ENCODE results near the gene KCNAB3. TPM values are rescaled to one million over a fixed set of nuclear protein-coding genes. Genes with fewer than 3 reads are reported as not detected.

Gene KCNAB3
- total RNA-seq, 1 donor from 2014 or later = 2.6 TPM

DNA sequence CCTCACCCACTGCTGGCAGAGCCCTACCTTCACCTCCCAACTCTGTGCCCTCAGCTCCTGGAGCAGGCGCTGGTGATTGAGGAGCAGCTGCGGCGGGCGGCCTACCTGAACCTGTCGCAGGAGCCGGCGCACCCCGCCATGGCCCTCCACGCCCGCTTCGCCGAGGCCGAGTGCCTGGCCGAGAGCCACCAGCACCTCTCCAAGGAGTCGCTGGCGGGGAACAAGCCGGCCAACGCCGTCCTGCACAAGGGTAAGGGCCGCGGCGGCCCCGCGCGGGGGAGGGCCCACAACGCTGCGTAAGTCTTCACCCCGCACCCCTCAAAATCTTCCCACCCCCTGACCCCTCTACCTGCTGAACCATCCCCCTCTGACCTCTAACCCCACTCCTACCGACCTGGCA is 20.6 kb downstream of the KCNAB3 start:
- H3K36me3 Mint-ChIP-seq (ENCODE audit: unreplicated experiment) = peaks cover 63% of the 10 kb centered on the region
- TF ChIP-seq CTCF (IDR thresholded peaks at IDR 0.05) = no peak
- H3K4me1 Mint-ChIP-seq (ENCODE audit: unreplicated experiment) = no peaks in the 10 kb centered on the region
- H3K27me3 Mint-ChIP-seq (ENCODE audit: unreplicated experiment) = no peaks in the 10 kb centered on the region
- no peak overlapping the region for H3K4me3 Mint-ChIP-seq (ENCODE audit: unreplicated experiment)
- no peaks in the 10 kb centered on the region for H3K9me3 Mint-ChIP-seq (ENCODE audit: unreplicated experiment)
- no peak overlapping the region for H3K27ac Mint-ChIP-seq (ENCODE audit: unreplicated experiment)
- no peak for DNase-seq (ENCODE audit: extremely low spot score, unreplicated experiment)

GRCh38 chr17:7903154-7904103 is 26.2 kb downstream of the KCNAB3 start:
- H3K27ac Mint-ChIP-seq (ENCODE audit: unreplicated experiment) = no peak overlapping the region
- H3K36me3 Mint-ChIP-seq (ENCODE audit: unreplicated experiment) = peaks cover 82% of the 10 kb centered on the region
- no peak overlapping the region for H3K4me3 Mint-ChIP-seq (ENCODE audit: unreplicated experiment)
- TF ChIP-seq CTCF (IDR thresholded peaks at IDR 0.05) = no peak
- DNase-seq (ENCODE audit: extremely low spot score, unreplicated experiment) = no peak
- no peaks in the 10 kb centered on the region for H3K27me3 Mint-ChIP-seq (ENCODE audit: unreplicated experiment)
- H3K9me3 Mint-ChIP-seq (ENCODE audit: unreplicated experiment) = no peaks in the 10 kb centered on the region
- H3K4me1 Mint-ChIP-seq (ENCODE audit: unreplicated experiment) = no peaks in the 10 kb centered on the region

DNA sequence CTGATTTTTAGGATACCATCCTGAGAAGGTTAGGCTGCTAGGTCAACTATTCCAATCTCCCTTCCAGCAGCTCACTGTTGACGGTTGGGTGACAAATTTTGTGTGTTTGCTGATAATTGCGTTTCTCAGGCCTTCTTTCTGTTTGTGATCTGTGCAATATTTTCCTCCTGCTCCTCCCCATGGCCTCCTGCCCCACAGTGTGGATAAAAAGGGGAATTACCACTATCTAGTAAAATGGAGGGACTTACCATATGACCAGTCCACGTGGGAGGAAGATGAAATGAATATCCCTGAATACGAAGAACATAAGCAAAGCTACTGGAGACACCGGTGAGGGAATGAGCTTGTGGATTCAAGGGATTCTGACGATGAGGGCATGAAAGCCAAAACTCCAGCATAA is 31.9 kb downstream of the KCNAB3 start:
- TF ChIP-seq CTCF (IDR thresholded peaks at IDR 0.05) = peak; percentile 41
- DNase-seq (ENCODE audit: extremely low spot score, unreplicated experiment) = no peak
- Mint-ChIP-seq H3K27me3 (ENCODE audit: unreplicated experiment) (no peaks in the 10 kb centered on the region), H3K4me3 (ENCODE audit: unreplicated experiment) (no peak overlapping the region), H3K27ac (ENCODE audit: unreplicated experiment) (peak overlapping the region; percentile 6), H3K4me1 (ENCODE audit: unreplicated experiment) (no peaks in the 10 kb centered on the region), H3K36me3 (ENCODE audit: unreplicated experiment) (peaks cover 71% of the 10 kb centered on the region), H3K9me3 (ENCODE audit: unreplicated experiment) (no peaks in the 10 kb centered on the region)

GRCh38 chr17:7897090-7897489 is 32.6 kb downstream of the KCNAB3 start:
- no peak for TF ChIP-seq CTCF (IDR thresholded peaks at IDR 0.05)
- Mint-ChIP-seq H3K27ac (ENCODE audit: unreplicated experiment) (no peak overlapping the region), H3K9me3 (ENCODE audit: unreplicated experiment) (no peaks in the 10 kb centered on the region), H3K36me3 (ENCODE audit: unreplicated experiment) (peaks cover 68% of the 10 kb centered on the region), H3K27me3 (ENCODE audit: unreplicated experiment) (no peaks in the 10 kb centered on the region), H3K4me3 (ENCODE audit: unreplicated experiment) (no peak overlapping the region), H3K4me1 (ENCODE audit: unreplicated experiment) (no peaks in the 10 kb centered on the region)
- DNase-seq (ENCODE audit: extremely low spot score, unreplicated experiment) = no peak

DNA sequence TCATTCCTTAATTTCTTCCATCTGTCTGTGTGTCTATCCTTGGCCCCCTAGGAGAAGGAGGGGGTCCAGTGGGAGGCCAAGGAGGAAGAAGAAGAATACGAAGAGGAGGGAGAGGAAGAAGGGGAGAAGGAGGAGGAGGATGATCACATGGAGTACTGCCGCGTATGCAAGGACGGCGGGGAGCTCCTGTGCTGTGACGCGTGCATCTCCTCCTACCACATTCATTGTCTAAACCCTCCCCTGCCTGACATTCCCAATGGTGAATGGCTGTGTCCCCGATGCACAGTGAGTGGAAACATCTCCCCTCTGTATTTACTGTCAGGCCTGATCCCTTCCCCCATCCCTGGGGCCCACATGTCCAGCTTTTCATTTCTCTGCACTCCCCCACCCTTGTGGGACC is 34.8 kb downstream of the KCNAB3 start:
- TF ChIP-seq CTCF (IDR thresholded peaks at IDR 0.05) = no peak
- peaks cover 63% of the 10 kb centered on the region for H3K36me3 Mint-ChIP-seq (ENCODE audit: unreplicated experiment)
- H3K27me3 Mint-ChIP-seq (ENCODE audit: unreplicated experiment) = no peaks in the 10 kb centered on the region
- no peak overlapping the region for H3K27ac Mint-ChIP-seq (ENCODE audit: unreplicated experiment)
- no peak overlapping the region for H3K4me3 Mint-ChIP-seq (ENCODE audit: unreplicated experiment)
- H3K4me1 Mint-ChIP-seq (ENCODE audit: unreplicated experiment) = no peaks in the 10 kb centered on the region
- no peaks in the 10 kb centered on the region for H3K9me3 Mint-ChIP-seq (ENCODE audit: unreplicated experiment)
- no peak for DNase-seq (ENCODE audit: extremely low spot score, unreplicated experiment)
